SK-N-SH (cell line): ENCODE measurements around the gene TEP1. TPM values are rescaled to one million over a fixed set of nuclear protein-coding genes. Genes with fewer than 3 reads are reported as not detected.

Experiments used
- CTCF ChIA-PET: fragments of 300-600, 350-600 bp; formaldehyde crosslinking; extraction: SDS; loops from one replicate; lab custom pipeline; 2021; lab: Yijun Ruan, JAX
- POLR2A ChIA-PET: fragments of 350-600 bp; sonication (Branson Sonifier 250); formaldehyde crosslinking; extraction: SDS; loops from one replicate; lab custom pipeline; 2020; ENCODE audit warnings: antibody characterized with exemption, inconsistent platforms; lab: Yijun Ruan, JAX
- DNase-seq: peaks from one replicate; pipeline ENCODE4 v3.0.0; 2012
- H2AFZ ChIP-seq: fragments of 200-600 bp; sonication (generic); 2 replicates; pipeline ENCODE4 v1.8.1; 2016; ENCODE audit warnings: antibody characterized with exemption, mild to moderate bottlenecking, low read depth
- H3F3A ChIP-seq: fragments of 200-600 bp; sonication (generic); replicated peaks from 2 replicates; pipeline ENCODE3; 2016; ENCODE audit warnings: antibody characterized with exemption, mild to moderate bottlenecking; ENCODE audit not compliant: insufficient read depth
- H3K27ac ChIP-seq, 2 experiments: fragments of 200-500 bp in 1 of 2; fragments of 200-600 bp in 1 of 2; sonication (Bioruptor generic) in 1 of 2; sonication (generic), shearing (Covaris generic) in 1 of 2; 2 replicates each; pipeline versions ENCODE4 v1.5.1 to v1.6.1; 2014 to 2016; ENCODE audit warnings: low read depth in 2 of 2, inconsistent platforms in 1 of 2, low read length in 1 of 2, mild to moderate bottlenecking in 1 of 2, mixed read lengths in 1 of 2
- H3K27me3 ChIP-seq: fragments of 200-600 bp; sonication (generic), shearing (Covaris generic); 2 replicates; pipeline ENCODE4 v1.6.1; 2016; ENCODE audit warnings: mixed run types; ENCODE audit not compliant: insufficient read depth
- H3K36me3 ChIP-seq, 2 experiments: fragments of 200-500 bp in 1 of 2; fragments of 200-600 bp in 1 of 2; sonication (Bioruptor generic) in 1 of 2; sonication (generic) in 1 of 2; replicated peaks in 1 of 2; 2 replicates each; pipeline versions ENCODE3 to v1.5.1; 2014 to 2016; ENCODE audit warnings: low read length in 1 of 2, mild to moderate bottlenecking in 1 of 2; ENCODE audit not compliant: insufficient read depth in 2 of 2, control insufficient read depth in 1 of 2
- H3K4me1 ChIP-seq, 2 experiments: fragments of 200-500 bp in 1 of 2; fragments of 200-600 bp in 1 of 2; sonication (Bioruptor generic) in 1 of 2; sonication (generic), shearing (Covaris generic) in 1 of 2; 2 replicates each; pipeline versions ENCODE4 v1.5.1 to v1.6.1; 2014 to 2016; ENCODE audit warnings: low read depth in 1 of 2, low read length in 1 of 2, mixed run types in 1 of 2; ENCODE audit not compliant: insufficient read depth in 2 of 2, control insufficient read depth in 1 of 2
- H3K4me2 ChIP-seq: fragments of 200-600 bp; sonication (generic), shearing (Covaris generic); 2 replicates; pipeline ENCODE4 v1.6.1; 2017; ENCODE audit warnings: mixed run types
- H3K4me3 ChIP-seq, 2 experiments: fragments of 200-500 bp in 1 of 2; fragments of 200-600 bp in 1 of 2; sonication (Bioruptor generic) in 1 of 2; sonication (generic), shearing (Covaris generic) in 1 of 2; 2 replicates each; pipeline versions ENCODE4 v1.5.1 to v1.8.1; 2014 to 2016; ENCODE audit warnings: low read depth in 2 of 2, inconsistent platforms in 1 of 2, low read length in 1 of 2, mild to moderate bottlenecking in 1 of 2, mixed read lengths in 1 of 2, moderate library complexity in 1 of 2
- H3K79me2 ChIP-seq: fragments of 200-600 bp; sonication (generic); 2 replicates; pipeline ENCODE4 v1.8.1; 2017; ENCODE audit warnings: mild to moderate bottlenecking; ENCODE audit not compliant: insufficient read depth
- H3K9ac ChIP-seq: fragments of 200-600 bp; sonication (generic); 2 replicates; pipeline ENCODE4 v1.6.1; 2017; ENCODE audit warnings: mixed run types
- H3K9me2 ChIP-seq: fragments of 200-600 bp; sonication (generic); 2 replicates; pipeline ENCODE4 v1.6.1; 2017; ENCODE audit warnings: mixed run types
- H3K9me3 ChIP-seq: fragments of 200-600 bp; sonication (generic); 2 replicates; pipeline ENCODE4 v1.6.1; 2017; ENCODE audit warnings: mixed run types, mild to moderate bottlenecking, moderate library complexity
- H4K20me1 ChIP-seq: fragments of 200-600 bp; sonication (generic); 2 replicates; pipeline ENCODE4 v1.6.1; 2017; ENCODE audit warnings: mild to moderate bottlenecking, mixed run types; ENCODE audit not compliant: insufficient read depth
- CHD2 ChIP-seq: fragments of 150-350 bp; IDR thresholded peaks from 2 replicates; pipeline ENCODE4 v1.6.1; 2018; ENCODE audit warnings: low read length; ENCODE audit not compliant: partially characterized antibody
- FOSL2 ChIP-seq: IDR thresholded peaks from 2 replicates; pipeline ENCODE4 v1.4.0; 2012; ENCODE audit warnings: low read depth, mild to moderate bottlenecking, moderate library complexity, borderline replicate concordance
- JUND ChIP-seq: IDR thresholded peaks from 2 replicates; pipeline ENCODE4 v1.4.0; 2012
- MEF2A ChIP-seq: IDR thresholded peaks from 2 replicates; pipeline ENCODE4 v1.4.0; 2012; ENCODE audit warnings: low read depth, borderline replicate concordance
- NFIC ChIP-seq: IDR thresholded peaks from 2 replicates; pipeline ENCODE4 v1.4.0; 2012; ENCODE audit warnings: borderline replicate concordance
- NRF1 ChIP-seq: IDR thresholded peaks from 2 replicates; pipeline ENCODE4 v1.6.1; 2012; ENCODE audit warnings: low read depth, mild to moderate bottlenecking, low read length
- RAD21 ChIP-seq: IDR thresholded peaks from 2 replicates; pipeline ENCODE4 v1.6.1; 2012; ENCODE audit warnings: mild to moderate bottlenecking, low read length
- RCOR1 ChIP-seq: fragments of 150-350 bp; IDR thresholded peaks from 2 replicates; pipeline ENCODE4 v1.6.1; 2017; ENCODE audit warnings: antibody characterized with exemption, low read length
- RXRA ChIP-seq: IDR thresholded peaks from 2 replicates; pipeline ENCODE4 v1.4.0; 2012; ENCODE audit warnings: low read depth, mild to moderate bottlenecking, borderline replicate concordance
- SMC3 ChIP-seq: IDR thresholded peaks from 2 replicates; pipeline ENCODE4 v1.6.1; 2012; ENCODE audit warnings: low read depth, low read length, improper control_type of control experiment
- TAF1 ChIP-seq: IDR thresholded peaks from 2 replicates; pipeline ENCODE4 v1.6.1; 2012; ENCODE audit warnings: low read depth, mild to moderate bottlenecking, low read length, moderate library complexity, borderline replicate concordance
- WGBS: methylation state at CpG from one replicate; pipeline ENCODE4 v1.1.6; 2017; ENCODE audit warnings: low lambda C conversion rate; 5-methylcytosine and 5-hydroxymethylcytosine counted together
- polyA plus RNA-seq, 3 experiments: library from polyadenylated mRNA; depleted of rRNA; stranded (reverse); fragments of >200 nt; gene quantifications; 2 replicates each; pipeline ENCODE4 v1.2.3, GENCODE V29; 2012
- TF ChIP-seq, protein P1 (sequence below): IDR thresholded peaks from 2 replicates; pipeline ENCODE4 v1.6.1; 2012; ENCODE audit warnings: mild to moderate bottlenecking, low read depth, low read length, moderate library complexity
- TF ChIP-seq, protein P2 (sequence below): IDR thresholded peaks from 2 replicates; pipeline ENCODE4 v1.4.0; 2012; ENCODE audit warnings: low read depth
- TF ChIP-seq, protein P3 (sequence below): fragments of 150-350 bp; IDR thresholded peaks from 2 replicates; pipeline ENCODE4 v1.6.1; 2016; ENCODE audit warnings: mild to moderate bottlenecking, low read depth, low read length
- TF ChIP-seq, protein P4 (sequence below): IDR thresholded peaks from 2 replicates; pipeline ENCODE4 v1.4.0; 2012; ENCODE audit warnings: low read depth, borderline replicate concordance
- TF ChIP-seq, protein P5 (sequence below): IDR thresholded peaks from 2 replicates; pipeline ENCODE4 v1.4.0; 2012; ENCODE audit warnings: low read depth, borderline replicate concordance

TEP1 gene
- polyA plus RNA-seq, 1 of the 3 experiments (the other 2 are of a cell fraction) = 12.1 TPM

DNA sequence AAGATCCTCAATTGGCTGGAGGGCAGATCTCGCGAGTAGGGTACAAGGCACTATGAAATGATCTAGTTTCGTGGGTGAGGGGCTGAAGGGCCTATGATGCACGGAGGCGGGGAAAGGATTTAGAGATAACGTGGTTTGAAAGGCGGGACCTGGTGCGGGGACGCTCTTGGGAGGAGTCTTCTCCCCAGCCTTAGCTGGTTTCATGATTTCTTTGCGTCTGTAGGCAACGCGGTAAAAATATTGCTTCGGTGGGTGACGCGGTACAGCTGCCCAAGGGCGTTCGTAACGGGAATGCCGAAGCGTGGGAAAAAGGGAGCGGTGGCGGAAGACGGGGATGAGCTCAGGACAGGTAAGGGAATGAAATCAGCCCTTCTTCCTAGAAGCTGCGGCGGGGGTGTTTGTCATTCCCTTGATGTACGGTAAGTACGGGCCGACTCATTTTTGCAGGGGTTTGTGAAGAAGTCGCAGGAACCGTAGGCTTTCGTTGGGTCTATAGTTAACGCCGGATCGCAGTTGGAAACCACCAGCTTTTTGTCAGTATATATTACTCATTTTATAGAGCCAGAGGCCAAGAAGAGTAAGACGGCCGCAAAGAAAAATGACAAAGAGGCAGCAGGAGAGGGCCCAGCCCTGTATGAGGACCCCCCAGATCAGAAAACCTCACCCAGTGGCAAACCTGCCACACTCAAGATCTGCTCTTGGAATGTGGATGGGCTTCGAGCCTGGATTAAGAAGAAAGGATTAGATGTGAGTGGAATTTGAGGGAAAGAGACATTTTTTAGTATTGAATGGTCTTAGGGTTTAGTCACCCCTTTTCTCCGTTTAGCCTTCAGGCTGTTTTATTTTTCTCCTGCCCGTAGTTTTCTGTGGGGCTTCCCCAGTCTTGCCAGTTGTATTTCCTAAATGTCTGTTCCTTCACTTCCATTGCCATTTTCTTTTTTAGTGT lies 42.3 kb upstream of the TEP1 start (continued):
- TF ChIP-seq, protein P1, sequence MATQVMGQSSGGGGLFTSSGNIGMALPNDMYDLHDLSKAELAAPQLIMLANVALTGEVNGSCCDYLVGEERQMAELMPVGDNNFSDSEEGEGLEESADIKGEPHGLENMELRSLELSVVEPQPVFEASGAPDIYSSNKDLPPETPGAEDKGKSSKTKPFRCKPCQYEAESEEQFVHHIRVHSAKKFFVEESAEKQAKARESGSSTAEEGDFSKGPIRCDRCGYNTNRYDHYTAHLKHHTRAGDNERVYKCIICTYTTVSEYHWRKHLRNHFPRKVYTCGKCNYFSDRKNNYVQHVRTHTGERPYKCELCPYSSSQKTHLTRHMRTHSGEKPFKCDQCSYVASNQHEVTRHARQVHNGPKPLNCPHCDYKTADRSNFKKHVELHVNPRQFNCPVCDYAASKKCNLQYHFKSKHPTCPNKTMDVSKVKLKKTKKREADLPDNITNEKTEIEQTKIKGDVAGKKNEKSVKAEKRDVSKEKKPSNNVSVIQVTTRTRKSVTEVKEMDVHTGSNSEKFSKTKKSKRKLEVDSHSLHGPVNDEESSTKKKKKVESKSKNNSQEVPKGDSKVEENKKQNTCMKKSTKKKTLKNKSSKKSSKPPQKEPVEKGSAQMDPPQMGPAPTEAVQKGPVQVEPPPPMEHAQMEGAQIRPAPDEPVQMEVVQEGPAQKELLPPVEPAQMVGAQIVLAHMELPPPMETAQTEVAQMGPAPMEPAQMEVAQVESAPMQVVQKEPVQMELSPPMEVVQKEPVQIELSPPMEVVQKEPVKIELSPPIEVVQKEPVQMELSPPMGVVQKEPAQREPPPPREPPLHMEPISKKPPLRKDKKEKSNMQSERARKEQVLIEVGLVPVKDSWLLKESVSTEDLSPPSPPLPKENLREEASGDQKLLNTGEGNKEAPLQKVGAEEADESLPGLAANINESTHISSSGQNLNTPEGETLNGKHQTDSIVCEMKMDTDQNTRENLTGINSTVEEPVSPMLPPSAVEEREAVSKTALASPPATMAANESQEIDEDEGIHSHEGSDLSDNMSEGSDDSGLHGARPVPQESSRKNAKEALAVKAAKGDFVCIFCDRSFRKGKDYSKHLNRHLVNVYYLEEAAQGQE = no peak
- TF ChIP-seq FOSL2 (no peak), JUND (no peak), RXRA (no peak), RAD21 (no peak)

DNA sequence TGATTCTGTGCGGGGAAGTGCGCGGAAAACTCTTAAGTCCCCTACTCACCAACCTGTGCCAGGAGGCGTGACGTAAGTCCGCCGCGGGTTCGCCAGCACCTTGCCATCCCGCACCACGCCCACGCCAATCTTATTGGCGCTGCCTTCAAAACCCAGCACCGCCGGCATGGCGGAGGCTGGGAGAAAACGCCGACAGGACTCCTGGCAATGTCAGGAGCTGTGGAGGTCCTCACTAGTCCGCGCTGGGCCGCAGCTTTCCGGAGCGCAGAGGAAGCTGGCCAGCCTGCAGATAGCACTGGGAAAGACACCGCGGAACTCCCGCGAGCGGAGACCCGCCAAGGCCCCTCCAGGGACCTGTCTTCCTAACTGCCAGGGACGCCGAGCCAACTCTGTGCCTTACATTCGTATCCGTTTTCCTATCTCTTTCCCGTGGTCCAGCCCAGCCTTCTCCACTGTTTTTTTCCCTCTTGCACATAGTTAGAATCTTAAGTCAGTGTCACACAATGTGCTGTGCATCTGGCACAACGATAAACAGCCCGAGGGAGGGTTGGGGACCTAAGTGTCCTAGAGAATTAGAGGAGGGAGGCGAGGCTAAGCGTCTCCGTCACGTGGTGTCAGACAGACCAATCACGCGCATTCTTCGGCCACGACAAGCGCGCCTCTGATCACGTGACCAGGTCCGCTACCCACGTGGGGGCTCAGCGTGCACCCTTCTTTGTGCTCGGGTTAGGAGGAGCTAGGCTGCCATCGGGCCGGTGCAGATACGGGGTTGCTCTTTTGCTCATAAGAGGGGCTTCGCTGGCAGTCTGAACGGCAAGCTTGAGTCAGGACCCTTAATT lies 41.4 kb upstream of the TEP1 start, which contains the start of the genes APEX1 and OSGEP:
Gene APEX1 (plus strand): TSS at position 711 of the 839 bp plus-strand sequence. CDS start 420 bp downstream, outside the sequence.
Gene OSGEP (minus strand): TSS at position 297 of the 839 bp plus-strand sequence. CDS start 129 bp downstream, at position 168.
- H3K36me3 ChIP-seq = peaks cover 50 to 57% of the 10 kb centered on the region in 2 experiments
- TF ChIP-seq NRF1 (0 out of 2 replicates have a peak, but pooled peaks have one; percentile 5), TAF1 (peak; percentile 70), CHD2 (peak; percentile 85), RCOR1 (no peak; the same call in 1 of the 2 replicates), NFIC (peak; percentile 34; the same call in 1 of the 2 replicates), SMC3 (0 out of 2 replicates have a peak, but pooled peaks have one; percentile 17), MEF2A (no peak)
- TF ChIP-seq, protein P2, sequence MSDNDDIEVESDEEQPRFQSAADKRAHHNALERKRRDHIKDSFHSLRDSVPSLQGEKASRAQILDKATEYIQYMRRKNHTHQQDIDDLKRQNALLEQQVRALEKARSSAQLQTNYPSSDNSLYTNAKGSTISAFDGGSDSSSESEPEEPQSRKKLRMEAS = peak; percentile 99
- TF ChIP-seq, protein P3, sequence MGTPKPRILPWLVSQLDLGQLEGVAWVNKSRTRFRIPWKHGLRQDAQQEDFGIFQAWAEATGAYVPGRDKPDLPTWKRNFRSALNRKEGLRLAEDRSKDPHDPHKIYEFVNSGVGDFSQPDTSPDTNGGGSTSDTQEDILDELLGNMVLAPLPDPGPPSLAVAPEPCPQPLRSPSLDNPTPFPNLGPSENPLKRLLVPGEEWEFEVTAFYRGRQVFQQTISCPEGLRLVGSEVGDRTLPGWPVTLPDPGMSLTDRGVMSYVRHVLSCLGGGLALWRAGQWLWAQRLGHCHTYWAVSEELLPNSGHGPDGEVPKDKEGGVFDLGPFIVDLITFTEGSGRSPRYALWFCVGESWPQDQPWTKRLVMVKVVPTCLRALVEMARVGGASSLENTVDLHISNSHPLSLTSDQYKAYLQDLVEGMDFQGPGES = peak; percentile 16; the same call in 1 of the 2 replicates
- TF ChIP-seq, protein P4, sequence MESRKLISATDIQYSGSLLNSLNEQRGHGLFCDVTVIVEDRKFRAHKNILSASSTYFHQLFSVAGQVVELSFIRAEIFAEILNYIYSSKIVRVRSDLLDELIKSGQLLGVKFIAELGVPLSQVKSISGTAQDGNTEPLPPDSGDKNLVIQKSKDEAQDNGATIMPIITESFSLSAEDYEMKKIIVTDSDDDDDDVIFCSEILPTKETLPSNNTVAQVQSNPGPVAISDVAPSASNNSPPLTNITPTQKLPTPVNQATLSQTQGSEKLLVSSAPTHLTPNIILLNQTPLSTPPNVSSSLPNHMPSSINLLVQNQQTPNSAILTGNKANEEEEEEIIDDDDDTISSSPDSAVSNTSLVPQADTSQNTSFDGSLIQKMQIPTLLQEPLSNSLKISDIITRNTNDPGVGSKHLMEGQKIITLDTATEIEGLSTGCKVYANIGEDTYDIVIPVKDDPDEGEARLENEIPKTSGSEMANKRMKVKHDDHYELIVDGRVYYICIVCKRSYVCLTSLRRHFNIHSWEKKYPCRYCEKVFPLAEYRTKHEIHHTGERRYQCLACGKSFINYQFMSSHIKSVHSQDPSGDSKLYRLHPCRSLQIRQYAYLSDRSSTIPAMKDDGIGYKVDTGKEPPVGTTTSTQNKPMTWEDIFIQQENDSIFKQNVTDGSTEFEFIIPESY = peak; percentile 92
- TF ChIP-seq, protein P5, sequence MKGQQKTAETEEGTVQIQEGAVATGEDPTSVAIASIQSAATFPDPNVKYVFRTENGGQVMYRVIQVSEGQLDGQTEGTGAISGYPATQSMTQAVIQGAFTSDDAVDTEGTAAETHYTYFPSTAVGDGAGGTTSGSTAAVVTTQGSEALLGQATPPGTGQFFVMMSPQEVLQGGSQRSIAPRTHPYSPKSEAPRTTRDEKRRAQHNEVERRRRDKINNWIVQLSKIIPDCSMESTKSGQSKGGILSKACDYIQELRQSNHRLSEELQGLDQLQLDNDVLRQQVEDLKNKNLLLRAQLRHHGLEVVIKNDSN = peak; percentile 100

More for the DNA sequence above, 41.4 kb upstream of the TEP1 start, which contains the start of the genes APEX1 and OSGEP:
- H3K9ac ChIP-seq = peak within 1 kb of the TSS; percentile 92
- H3K4me3 ChIP-seq = peak within 1 kb of the TSS; percentile 92
- H3F3A ChIP-seq = peaks cover 12% of the 10 kb centered on the region
- H4K20me1 ChIP-seq = no peaks in the 10 kb centered on the region
- peak within 1 kb of the TSS; percentile 82 for H2AFZ ChIP-seq
- H3K9me3 ChIP-seq = no peaks in the 10 kb centered on the region
- CTCF ChIA-PET = interaction anchor here (0.8 to 2.7 kb wide), 5 partner anchors 39 to 155 kb away, joined by 3 to 7 read pairs (median 6); no protein-coding TSS in a partner anchor
- peak within 1 kb of the TSS; percentile 92 to 96 for H3K27ac ChIP-seq
- H3K27me3 ChIP-seq = no peaks in the 10 kb centered on the region
- peak; percentile 95 for DNase-seq
- peaks cover 5 to 6% of the 10 kb centered on the region in 2 experiments; a peak in 3 of 4 replicates for H3K4me1 ChIP-seq
- peak within 1 kb of the TSS; percentile 96 for H3K4me2 ChIP-seq
- POLR2A ChIA-PET = interaction anchor here (0.8 to 3.0 kb wide), 10 partner anchors 9 to 227 kb away, joined by 3 to 35 read pairs (median 5); partner anchors contain the start of genes CCNB1IP1, PARP2, PNP and TEP1
- H3K9me2 ChIP-seq = no peaks in the 10 kb centered on the region
- 0% methylated on average over 38 of the region's 56 CpGs for WGBS
- H3K79me2 ChIP-seq = peaks cover 51% of the 10 kb centered on the region
